ENCODE results near the gene EEF1G.

Gene EEF1G

DNA sequence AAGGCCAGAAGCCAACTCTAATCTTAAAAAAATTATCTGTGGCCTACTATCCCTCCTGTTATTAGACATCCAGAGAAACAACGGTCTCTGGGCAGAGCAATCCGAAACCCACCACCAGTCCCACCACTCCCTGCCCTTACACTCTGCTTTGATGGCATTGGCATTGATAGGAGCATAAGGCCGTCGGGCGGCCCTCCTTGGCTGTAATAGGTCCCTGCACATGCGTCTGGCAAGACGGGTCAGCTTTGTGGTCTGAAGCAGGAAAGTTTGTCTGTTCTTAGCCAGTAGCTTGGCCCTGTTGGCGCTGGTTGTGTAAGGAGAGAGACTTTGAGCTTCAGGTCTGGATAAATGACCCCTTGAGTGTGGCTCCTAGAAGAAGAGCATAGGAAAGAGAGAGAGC, 21.4 kb upstream of the EEF1G start:
- TF ChIP-seq EZH2phosphoT487 (IDR thresholded peaks at IDR 0.05; ENCODE audit: borderline replicate concordance, low read length) (no peak), CTCF (IDR thresholded peaks at IDR 0.05; ENCODE audit: low read depth, low read length, poor library complexity, severe bottlenecking) (no peak)
- Histone ChIP-seq H3K27ac (ENCODE audit: low read depth, low read length) (no peak overlapping the region), H3K9me3 (ENCODE audit: control insufficient read depth, insufficient read depth, low read length) (no peaks in the 10 kb centered on the region), H3K9me2 (replicated peaks; ENCODE audit: control insufficient read depth, low read length) (no peaks in the 10 kb centered on the region), H3K36me3 (ENCODE audit: control insufficient read depth, low read length) (peaks cover 84% of the 10 kb centered on the region), H3K4me2 (ENCODE audit: low read length) (no peak overlapping the region), H3K4me1 (ENCODE audit: control insufficient read depth, low read length) (peaks cover 46% of the 10 kb centered on the region), H3K27me3 (ENCODE audit: control insufficient read depth, low read length) (no peaks in the 10 kb centered on the region), H4K20me1 (ENCODE audit: control insufficient read depth, insufficient read depth, low read depth, low read length) (peaks cover 7% of the 10 kb centered on the region; the same call in 1 of the 2 replicates), H3F3A (ENCODE audit: control insufficient read depth, insufficient read depth) (peaks cover 36% of the 10 kb centered on the region), H3K79me2 (ENCODE audit: control insufficient read depth, low read length) (peaks cover 50% of the 10 kb centered on the region), H3K4me3 (ENCODE audit: low read length) (no peak overlapping the region)

DNA sequence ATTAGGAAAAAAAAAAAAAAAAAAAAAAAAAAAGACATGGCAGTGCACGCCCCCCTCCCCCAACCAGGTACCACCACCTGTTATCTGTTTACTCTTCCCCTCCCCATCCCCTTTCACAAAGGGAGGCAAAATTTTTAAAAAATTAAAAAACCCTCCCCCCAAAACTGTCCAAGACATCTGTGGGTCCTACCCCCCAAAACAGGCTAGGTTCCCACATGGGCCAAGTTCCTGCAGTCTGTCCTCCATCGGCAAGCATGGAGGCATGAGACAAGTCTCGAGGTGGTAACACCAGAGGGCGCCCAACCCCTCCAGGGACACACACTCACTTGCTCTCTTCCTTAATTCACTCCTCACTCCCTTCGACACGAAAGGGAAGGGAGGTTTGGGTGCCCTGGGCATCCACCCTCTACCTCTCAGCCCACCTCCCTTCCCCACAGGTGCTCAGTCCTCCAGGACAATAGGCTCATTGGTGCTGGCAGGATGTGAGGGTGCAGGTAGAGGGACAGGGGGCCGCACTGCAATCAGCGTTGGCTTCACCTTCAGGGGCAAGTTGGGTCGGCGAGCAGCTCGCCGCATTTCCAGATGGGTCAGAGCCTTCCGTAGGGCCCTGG, 19.8 kb upstream of the EEF1G start:
- Histone ChIP-seq H3K79me2 (ENCODE audit: control insufficient read depth, low read length) (peaks cover 50% of the 10 kb centered on the region), H3K4me1 (ENCODE audit: control insufficient read depth, low read length) (peaks cover 39% of the 10 kb centered on the region), H3K36me3 (ENCODE audit: control insufficient read depth, low read length) (peaks cover 86% of the 10 kb centered on the region), H3K27ac (ENCODE audit: low read depth, low read length) (no peak overlapping the region), H3K9me2 (replicated peaks; ENCODE audit: control insufficient read depth, low read length) (no peaks in the 10 kb centered on the region), H3K27me3 (ENCODE audit: control insufficient read depth, low read length) (no peaks in the 10 kb centered on the region), H3K9me3 (ENCODE audit: control insufficient read depth, insufficient read depth, low read length) (no peaks in the 10 kb centered on the region), H3K4me3 (ENCODE audit: low read length) (no peak overlapping the region), H3F3A (ENCODE audit: control insufficient read depth, insufficient read depth) (peaks cover 32% of the 10 kb centered on the region), H3K4me2 (ENCODE audit: low read length) (peak overlapping the region; percentile 37), H4K20me1 (ENCODE audit: control insufficient read depth, insufficient read depth, low read depth, low read length) (peaks cover 4% of the 10 kb centered on the region; the same call in 1 of the 2 replicates)
- TF ChIP-seq CTCF (IDR thresholded peaks at IDR 0.05; ENCODE audit: low read depth, low read length, poor library complexity, severe bottlenecking) (peak; percentile 89), EZH2phosphoT487 (IDR thresholded peaks at IDR 0.05; ENCODE audit: borderline replicate concordance, low read length) (no peak)

- H3F3A ChIP-seq (ENCODE audit: control insufficient read depth, insufficient read depth): peaks cover 32% of the 10 kb centered on the region
- H4K20me1 ChIP-seq (ENCODE audit: control insufficient read depth, insufficient read depth, low read depth, low read length): 0 out of 2 replicates have a peak, but pooled peaks cover under 1% of the 10 kb centered on the region
- peaks cover 84% of the 10 kb centered on the region for H3K36me3 ChIP-seq (ENCODE audit: control insufficient read depth, low read length)
- no peak for TF ChIP-seq CTCF (IDR thresholded peaks at IDR 0.05; ENCODE audit: low read depth, low read length, poor library complexity, severe bottlenecking)
- no peak for TF ChIP-seq EZH2phosphoT487 (IDR thresholded peaks at IDR 0.05; ENCODE audit: borderline replicate concordance, low read length)
- peaks cover 48% of the 10 kb centered on the region for H3K79me2 ChIP-seq (ENCODE audit: control insufficient read depth, low read length)
- H3K27me3 ChIP-seq (ENCODE audit: control insufficient read depth, low read length): no peaks in the 10 kb centered on the region
- peak overlapping the region; percentile 75 for H3K27ac ChIP-seq (ENCODE audit: low read depth, low read length)
- H3K4me1 ChIP-seq (ENCODE audit: control insufficient read depth, low read length): peaks cover 35% of the 10 kb centered on the region
- H3K9me3 ChIP-seq (ENCODE audit: control insufficient read depth, insufficient read depth, low read length): no peaks in the 10 kb centered on the region
- no peaks in the 10 kb centered on the region for H3K9me2 ChIP-seq (replicated peaks; ENCODE audit: control insufficient read depth, low read length)
- H3K4me2 ChIP-seq (ENCODE audit: low read length): peak overlapping the region; percentile 99
- H3K4me3 ChIP-seq (ENCODE audit: low read length): peak overlapping the region; percentile 83
These were observed 19.3 kb upstream of the EEF1G start for GRCh38 chr11:62592989-62593421.
